ENCODE results near the gene ACAD11. TPM values are rescaled to one million over a fixed set of nuclear protein-coding genes. Genes with fewer than 3 reads are reported as not detected.
A peak's percentile ranks its signal among the peaks of the same experiment; 100 is the strongest.

Gene ACAD11
- total RNA-seq, 1 donor from 2014 or later = 19.1 TPM

GRCh38 chr3:132538072-132538471, 121.5 kb downstream of the ACAD11 start:
- Histone ChIP-seq H3K9me3 (no peaks in the 10 kb centered on the region), H3K4me1 (no peaks in the 10 kb centered on the region), H3K4me3 (no peak overlapping the region), H3K36me3 (peaks cover 66% of the 10 kb centered on the region), H3K27me3 (no peaks in the 10 kb centered on the region), H3K27ac (no peak overlapping the region)
- TF ChIP-seq CTCF (IDR thresholded peaks at IDR 0.05) = no peak
- no peak for DNase-seq
- intact Hi-C loops (cut with DNase I) = no loop called here
- no peak for ATAC-seq

GRCh38 chr3:132537297-132537696, 122.3 kb downstream of the ACAD11 start:
- intact Hi-C loops (cut with DNase I) = no loop called here
- no peak overlapping the region for H3K27ac ChIP-seq

GRCh38 chr3:132536442-132537153, 123.0 kb downstream of the ACAD11 start:
- intact Hi-C loops (cut with DNase I) = no loop called here
- TF ChIP-seq CTCF (IDR thresholded peaks at IDR 0.05) = no peak
- Histone ChIP-seq H3K4me3 (no peak overlapping the region), H3K4me1 (no peaks in the 10 kb centered on the region), H3K36me3 (peaks cover 76% of the 10 kb centered on the region), H3K27ac (no peak overlapping the region), H3K9me3 (no peaks in the 10 kb centered on the region), H3K27me3 (no peaks in the 10 kb centered on the region)
- DNase-seq = no peak
- no peak for ATAC-seq

More at GRCh38 chr3:132537297-132537696, 122.3 kb downstream of the ACAD11 start:
- DNase-seq (no peak), ATAC-seq (no peak)
- H3K36me3 ChIP-seq = peaks cover 69% of the 10 kb centered on the region
- no peaks in the 10 kb centered on the region for H3K27me3 ChIP-seq
- H3K4me1 ChIP-seq = no peaks in the 10 kb centered on the region
- H3K9me3 ChIP-seq = no peaks in the 10 kb centered on the region
- TF ChIP-seq CTCF (IDR thresholded peaks at IDR 0.05) = no peak
- H3K4me3 ChIP-seq = no peak overlapping the region

GRCh38 chr3:132535575-132536441, 123.8 kb downstream of the ACAD11 start:
- H3K36me3 ChIP-seq = peaks cover 76% of the 10 kb centered on the region
- ATAC-seq = peak; percentile 88
- intact Hi-C loops (cut with DNase I) = no loop called here

GRCh38 chr3:132530624-132531023, 129.0 kb downstream of the ACAD11 start:
- TF ChIP-seq CTCF (IDR thresholded peaks at IDR 0.05) = no peak
- H3K36me3 ChIP-seq = peaks cover 89% of the 10 kb centered on the region
- H3K27ac ChIP-seq = no peak overlapping the region
- H3K4me1 ChIP-seq = no peaks in the 10 kb centered on the region
- intact Hi-C loops (cut with DNase I) = loop anchor here (5.0 kb wide), 1 partner anchor 112 kb away; no protein-coding TSS in a partner anchor
- H3K4me3 ChIP-seq = no peak overlapping the region
- no peaks in the 10 kb centered on the region for H3K27me3 ChIP-seq
- no peaks in the 10 kb centered on the region for H3K9me3 ChIP-seq
- DNase-seq = no peak
- ATAC-seq = peak; percentile 44

More at GRCh38 chr3:132535575-132536441, 123.8 kb downstream of the ACAD11 start:
- Histone ChIP-seq H3K9me3 (no peaks in the 10 kb centered on the region), H3K27me3 (no peaks in the 10 kb centered on the region), H3K4me1 (no peaks in the 10 kb centered on the region), H3K4me3 (no peak overlapping the region), H3K27ac (no peak overlapping the region)
- DNase-seq = no peak
- TF ChIP-seq CTCF (IDR thresholded peaks at IDR 0.05) = peak; percentile 64
